GM06990 (cell line): ENCODE measurements around the gene MYO18A.

Source experiments
- DNase-seq: peaks from one replicate; pipeline ENCODE4 v3.0.0-alpha.2; 2011; ENCODE audit not compliant: insufficient read length; ENCODE audit errors: extremely low read depth
- H3K27me3 ChIP-seq: replicated peaks from 2 replicates; pipeline ENCODE4 v1.6.0; 2011; ENCODE audit warnings: low read length; ENCODE audit not compliant: control insufficient read depth, insufficient read depth
- H3K36me3 ChIP-seq: 2 replicates; pipeline ENCODE4 v1.5.1; 2011; ENCODE audit warnings: low read length; ENCODE audit not compliant: control insufficient read depth, insufficient read depth
- H3K4me3 ChIP-seq: replicated peaks from 2 replicates; pipeline ENCODE4 v1.5.1; 2011; ENCODE audit warnings: low read depth, mild to moderate bottlenecking, control low read depth, low read length
- CTCF ChIP-seq: IDR thresholded peaks from 2 replicates; pipeline ENCODE4 v1.5.1; 2011; ENCODE audit warnings: low read length, control low read depth, mild to moderate bottlenecking, inconsistent platforms; ENCODE audit not compliant: insufficient read depth, poor library complexity, severe bottlenecking

Gene MYO18A

GRCh38 chr17:29197516-29198272 lies 17.5 kb upstream of the MYO18A start:
- no peak for DNase-seq
- no peak for TF ChIP-seq CTCF
- H3K36me3 ChIP-seq, result no peaks in the 10 kb centered on the region
- H3K4me3 ChIP-seq, result no peak overlapping the region
- H3K27me3 ChIP-seq, result no peaks in the 10 kb centered on the region

GRCh38 chr17:29196769-29197515 lies 16.7 kb upstream of the MYO18A start:
- H3K4me3 ChIP-seq, result no peak overlapping the region
- H3K27me3 ChIP-seq, result no peaks in the 10 kb centered on the region
- no peak for DNase-seq
- H3K36me3 ChIP-seq, result no peaks in the 10 kb centered on the region
- TF ChIP-seq CTCF, result no peak

GRCh38 chr17:29195465-29196081 lies 15.4 kb upstream of the MYO18A start:
- H3K27me3 ChIP-seq, result no peaks in the 10 kb centered on the region
- DNase-seq, result peak; percentile 48
- no peaks in the 10 kb centered on the region for H3K36me3 ChIP-seq
- H3K4me3 ChIP-seq, result no peak overlapping the region
- no peak for TF ChIP-seq CTCF

GRCh38 chr17:29194669-29195068 lies 14.5 kb upstream of the MYO18A start:
- no peak for TF ChIP-seq CTCF
- no peaks in the 10 kb centered on the region for H3K27me3 ChIP-seq
- no peak for DNase-seq
- H3K36me3 ChIP-seq, result no peaks in the 10 kb centered on the region
- no peak overlapping the region for H3K4me3 ChIP-seq

GRCh38 chr17:29193146-29193545 lies 12.9 kb upstream of the MYO18A start:
- Histone ChIP-seq H3K36me3 (no peaks in the 10 kb centered on the region), H3K4me3 (no peak overlapping the region), H3K27me3 (no peaks in the 10 kb centered on the region)
- no peak for DNase-seq
- TF ChIP-seq CTCF, result no peak
